ENCODE results near the gene SLC38A2.
"Not testable (repeated sequence)": the region's sequence is repeated elsewhere in the genome, so short reads cannot be mapped to it uniquely, and the experiment has no call there.

Gene SLC38A2

DNA sequence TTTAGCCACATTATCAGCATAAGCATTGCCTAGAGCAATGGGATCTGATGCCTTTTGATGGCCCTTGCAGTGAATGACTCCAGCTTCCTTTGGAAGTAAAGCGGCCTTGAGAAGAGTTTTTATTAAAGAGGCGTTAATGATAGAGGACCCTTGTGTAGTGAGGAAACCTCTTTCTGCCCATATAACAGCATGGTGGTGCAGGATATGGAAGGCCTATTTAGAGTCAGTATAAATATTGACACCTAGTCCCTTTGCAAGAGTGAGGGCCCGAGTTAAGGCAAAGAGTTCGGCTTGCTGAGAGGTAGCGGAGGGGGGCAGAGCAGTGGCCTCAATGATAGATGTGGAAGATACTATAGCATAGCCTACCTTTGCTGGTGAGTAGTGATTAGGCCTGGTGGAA, 47.5 kb downstream of the SLC38A2 start:
- DNase-seq, result not testable (repeated sequence)

DNA sequence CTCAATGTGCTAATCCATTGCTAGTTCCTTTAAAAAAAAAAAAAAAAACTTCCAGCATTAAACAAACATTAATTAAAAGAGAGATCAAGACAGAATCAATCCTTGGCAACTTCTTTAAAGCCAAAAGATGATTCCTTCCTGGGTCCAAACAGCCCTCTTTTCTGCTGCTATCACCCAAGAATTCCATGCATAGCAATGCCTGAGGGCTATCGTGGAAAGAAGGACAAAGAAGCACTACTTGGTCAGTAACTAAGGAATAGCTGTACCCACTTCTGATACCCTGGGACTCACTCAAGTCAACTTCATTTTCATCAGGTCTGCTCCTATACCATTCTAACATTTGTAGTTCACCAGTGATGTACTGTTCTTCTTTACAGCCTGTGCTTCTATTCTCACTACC, 51.8 kb downstream of the SLC38A2 start:
- no peak for DNase-seq

DNA sequence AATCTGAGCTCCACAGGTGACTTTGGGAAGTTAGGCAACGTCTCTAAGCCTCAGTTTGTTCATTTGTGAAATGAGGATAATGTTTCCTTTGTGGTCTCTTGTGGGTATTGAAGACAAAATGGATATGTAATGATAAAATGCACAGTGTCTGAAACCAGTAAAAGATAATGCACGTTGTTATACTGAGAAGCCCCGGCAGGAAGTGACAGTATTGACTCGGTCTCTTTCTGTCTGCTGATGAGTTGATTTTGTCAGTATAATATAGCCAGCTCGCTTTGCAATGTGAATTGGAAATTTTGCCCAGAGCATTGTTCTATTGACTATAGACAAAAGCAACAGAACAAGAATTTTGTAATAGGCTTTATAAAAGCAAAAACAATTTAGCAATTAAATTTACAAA, 54.5 kb downstream of the SLC38A2 start:
- DNase-seq, result no peak
